Activated CD4-positive, alpha-beta T cell treated with anti-CD3 and anti-CD28 coated beads, Interleukin-2, amount 50 U/mL, for 48 hours (primary cell): ENCODE results near the gene NCK2.
"Not testable (repeated sequence)": the region's sequence is repeated elsewhere in the genome, so short reads cannot be mapped to it uniquely, and the experiment has no call there.

Experiments used
- DNase-seq, 2 experiments: peaks; one replicate each; pipeline ENCODE4 v3.0.0-alpha.2; 2020

The NCK2 gene

GRCh38 chr2:105879106-105879802, 134.5 kb downstream of the NCK2 start:
- peak in 1 of 2 experiments; percentile 2 for DNase-seq

GRCh38 chr2:105879803-105880300, 135.1 kb downstream of the NCK2 start:
- no peak for DNase-seq

GRCh38 chr2:105880637-105881036, 135.9 kb downstream of the NCK2 start:
- no peak for DNase-seq

GRCh38 chr2:105881286-105882136, 136.8 kb downstream of the NCK2 start:
- peak in 1 of 2 experiments; percentile 2 for DNase-seq

- DNase-seq, result peak in 1 of 2 experiments; percentile 1
These were observed 137.6 kb downstream of the NCK2 start for GRCh38 chr2:105882341-105882740.

GRCh38 chr2:105882920-105883435, 138.3 kb downstream of the NCK2 start:
- no peak for DNase-seq

- no peak for DNase-seq
These were observed 139.4 kb downstream of the NCK2 start for GRCh38 chr2:105883911-105884694.

GRCh38 chr2:105885456-105885855, 140.7 kb downstream of the NCK2 start:
- DNase-seq, result no peak

GRCh38 chr2:105886029-105886454, 141.3 kb downstream of the NCK2 start:
- DNase-seq, result no peak

- no peak for DNase-seq
These were observed 142.0 kb downstream of the NCK2 start for GRCh38 chr2:105886687-105887086.

GRCh38 chr2:105887256-105887655, 142.5 kb downstream of the NCK2 start:
- no peak for DNase-seq

- DNase-seq, result peak; percentile 33 to 43
These were observed 143.9 kb downstream of the NCK2 start for GRCh38 chr2:105888625-105889024.

GRCh38 chr2:105889046-105889445, 144.3 kb downstream of the NCK2 start:
- DNase-seq, result no peak

GRCh38 chr2:105890111-105890510, 145.4 kb downstream of the NCK2 start:
- DNase-seq, result no peak

GRCh38 chr2:105890856-105891255, 146.1 kb downstream of the NCK2 start:
- no peak for DNase-seq

- DNase-seq, result no peak
These were observed 148.6 kb downstream of the NCK2 start for GRCh38 chr2:105893011-105893995.

GRCh38 chr2:105894327-105894944, 149.7 kb downstream of the NCK2 start:
- no peak for DNase-seq

- DNase-seq, result no peak
These were observed 151.5 kb downstream of the NCK2 start for GRCh38 chr2:105895990-105896764.

GRCh38 chr2:105896765-105897163, 152.1 kb downstream of the NCK2 start:
- DNase-seq, result no peak

GRCh38 chr2:105897694-105898093, 153.0 kb downstream of the NCK2 start:
- not testable (repeated sequence) for DNase-seq
